ENCODE results near the gene EFCAB6.

The EFCAB6 gene

DNA sequence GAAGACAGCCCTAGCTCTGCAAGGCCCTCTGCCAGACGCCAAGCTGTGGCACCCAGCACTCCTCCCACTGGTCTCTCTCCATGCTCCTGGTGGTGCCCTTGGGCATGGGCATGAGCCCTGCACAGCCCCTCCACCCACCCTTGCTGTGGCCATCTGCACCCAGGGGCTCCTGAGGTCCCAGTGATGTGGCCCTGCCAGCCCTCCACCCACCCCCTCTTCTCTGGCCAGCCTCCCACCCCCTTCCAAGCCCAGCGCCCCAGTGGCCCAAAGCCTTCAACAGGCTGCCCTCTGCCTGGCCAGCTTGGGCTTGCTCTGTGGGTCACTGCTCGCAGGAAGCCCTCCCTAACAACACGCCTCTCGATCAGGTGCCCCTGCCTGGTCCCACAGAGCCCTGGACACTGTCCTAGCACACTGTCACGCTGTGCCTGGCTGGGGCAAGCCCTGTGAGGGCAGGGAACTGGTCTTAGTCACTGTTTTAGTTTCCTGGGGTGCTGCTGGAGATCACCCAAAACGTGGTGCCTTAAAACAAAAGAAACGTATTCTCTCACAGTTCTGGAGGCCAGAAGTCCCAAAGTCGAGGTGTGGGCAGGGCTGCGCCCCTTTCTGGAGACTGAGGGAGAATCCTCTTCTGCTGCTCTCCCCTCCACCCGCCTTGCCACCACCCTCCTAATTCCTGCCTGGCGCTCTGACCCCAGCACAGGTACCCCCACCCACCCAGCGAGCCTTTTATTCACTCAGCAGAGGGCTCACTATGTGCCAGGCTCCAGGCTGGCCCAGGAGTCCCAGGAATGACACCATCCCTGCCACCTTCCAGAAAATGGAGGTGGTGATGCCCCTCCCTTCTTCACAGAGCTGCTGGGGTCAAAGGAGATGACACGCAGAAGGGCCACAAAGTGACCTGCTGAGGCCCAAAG is 35.5 kb upstream of the EFCAB6 start:
- H3K4me3 ChIP-seq (ENCODE audit: low read depth in 1 of 2, low read length in 2 of 2) = no peak overlapping the region
- H3K36me3 ChIP-seq (ENCODE audit: control insufficient read depth in 1 of 2, insufficient read depth in 2 of 2, low read length in 2 of 2) = no peaks in the 10 kb centered on the region
- no peak overlapping the region for H3K27ac ChIP-seq (ENCODE audit: low read depth, low read length)
- peaks cover 33 to 36% of the 10 kb centered on the region in 2 donors for H3K4me1 ChIP-seq (ENCODE audit: control insufficient read depth in 1 of 2, insufficient read depth in 2 of 2, low read length in 2 of 2)
- no peak overlapping the region for H3K9ac ChIP-seq (ENCODE audit: low read depth in 1 of 2, low read length in 2 of 2)
- no peaks in the 10 kb centered on the region for H3K9me3 ChIP-seq (ENCODE audit: control insufficient read depth in 1 of 2, low read length in 2 of 2)
- H3K27me3 ChIP-seq (ENCODE audit: control insufficient read depth in 1 of 2, insufficient read depth in 2 of 2, low read length in 2 of 2) = no peaks in the 10 kb centered on the region

DNA sequence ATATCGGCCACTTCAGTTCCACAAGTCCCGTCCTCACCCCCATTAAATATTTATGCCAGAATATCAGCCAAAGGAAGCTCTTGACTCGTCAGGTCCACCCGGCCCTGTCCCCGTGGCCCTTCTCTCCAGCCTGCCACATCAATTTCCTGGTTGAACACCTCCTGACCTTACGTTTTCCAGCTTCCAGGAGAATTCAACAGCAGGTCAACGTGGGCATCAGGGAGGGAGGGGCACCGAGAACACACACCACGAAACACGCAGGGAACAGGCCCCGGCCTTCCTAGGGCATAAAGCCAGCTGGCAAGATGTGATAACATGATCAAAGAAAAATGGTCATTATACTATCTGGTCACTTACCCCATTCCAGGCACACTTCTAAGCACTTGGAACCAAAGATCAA is 34.9 kb upstream of the EFCAB6 start:
- H3K4me3 ChIP-seq (ENCODE audit: low read depth in 1 of 2, low read length in 2 of 2) = no peak overlapping the region
- no peak overlapping the region for H3K27ac ChIP-seq (ENCODE audit: low read depth, low read length)
- H3K27me3 ChIP-seq (ENCODE audit: control insufficient read depth in 1 of 2, insufficient read depth in 2 of 2, low read length in 2 of 2) = no peaks in the 10 kb centered on the region
- H3K36me3 ChIP-seq (ENCODE audit: control insufficient read depth in 1 of 2, insufficient read depth in 2 of 2, low read length in 2 of 2) = no peaks in the 10 kb centered on the region
- peaks cover 29 to 32% of the 10 kb centered on the region in 2 donors for H3K4me1 ChIP-seq (ENCODE audit: control insufficient read depth in 1 of 2, insufficient read depth in 2 of 2, low read length in 2 of 2)
- no peaks in the 10 kb centered on the region for H3K9me3 ChIP-seq (ENCODE audit: control insufficient read depth in 1 of 2, low read length in 2 of 2)
- H3K9ac ChIP-seq (ENCODE audit: low read depth in 1 of 2, low read length in 2 of 2) = no peak overlapping the region

DNA sequence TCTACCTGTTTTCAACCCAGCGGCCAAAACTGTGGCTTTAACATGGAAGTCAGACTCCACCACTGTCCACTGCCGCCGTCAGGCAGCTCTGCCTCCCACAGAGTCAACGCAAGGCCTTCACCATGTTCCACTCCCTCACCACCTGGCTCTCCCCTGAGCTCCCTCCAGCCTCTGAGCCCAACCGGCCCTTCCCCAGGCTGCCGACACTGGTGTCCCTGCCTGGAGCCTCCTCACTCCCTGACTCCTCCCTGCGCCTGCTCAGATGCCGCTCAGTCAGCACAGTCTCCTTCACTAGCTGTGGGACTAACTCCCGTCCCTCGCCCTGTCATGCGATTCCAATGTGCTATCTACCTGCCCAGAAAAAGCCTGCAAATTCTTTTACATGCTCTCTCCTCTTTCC is 33.9 kb upstream of the EFCAB6 start:
- Histone ChIP-seq H3K27ac (ENCODE audit: low read depth, low read length) (no peak overlapping the region), H3K9me3 (ENCODE audit: control insufficient read depth in 1 of 2, low read length in 2 of 2) (no peaks in the 10 kb centered on the region), H3K36me3 (ENCODE audit: control insufficient read depth in 1 of 2, insufficient read depth in 2 of 2, low read length in 2 of 2) (no peaks in the 10 kb centered on the region), H3K4me1 (ENCODE audit: control insufficient read depth in 1 of 2, insufficient read depth in 2 of 2, low read length in 2 of 2) (peaks cover 25 to 28% of the 10 kb centered on the region in 2 donors), H3K27me3 (ENCODE audit: control insufficient read depth in 1 of 2, insufficient read depth in 2 of 2, low read length in 2 of 2) (no peaks in the 10 kb centered on the region), H3K4me3 (ENCODE audit: low read depth in 1 of 2, low read length in 2 of 2) (no peak overlapping the region), H3K9ac (ENCODE audit: low read depth in 1 of 2, low read length in 2 of 2) (no peak overlapping the region)

DNA sequence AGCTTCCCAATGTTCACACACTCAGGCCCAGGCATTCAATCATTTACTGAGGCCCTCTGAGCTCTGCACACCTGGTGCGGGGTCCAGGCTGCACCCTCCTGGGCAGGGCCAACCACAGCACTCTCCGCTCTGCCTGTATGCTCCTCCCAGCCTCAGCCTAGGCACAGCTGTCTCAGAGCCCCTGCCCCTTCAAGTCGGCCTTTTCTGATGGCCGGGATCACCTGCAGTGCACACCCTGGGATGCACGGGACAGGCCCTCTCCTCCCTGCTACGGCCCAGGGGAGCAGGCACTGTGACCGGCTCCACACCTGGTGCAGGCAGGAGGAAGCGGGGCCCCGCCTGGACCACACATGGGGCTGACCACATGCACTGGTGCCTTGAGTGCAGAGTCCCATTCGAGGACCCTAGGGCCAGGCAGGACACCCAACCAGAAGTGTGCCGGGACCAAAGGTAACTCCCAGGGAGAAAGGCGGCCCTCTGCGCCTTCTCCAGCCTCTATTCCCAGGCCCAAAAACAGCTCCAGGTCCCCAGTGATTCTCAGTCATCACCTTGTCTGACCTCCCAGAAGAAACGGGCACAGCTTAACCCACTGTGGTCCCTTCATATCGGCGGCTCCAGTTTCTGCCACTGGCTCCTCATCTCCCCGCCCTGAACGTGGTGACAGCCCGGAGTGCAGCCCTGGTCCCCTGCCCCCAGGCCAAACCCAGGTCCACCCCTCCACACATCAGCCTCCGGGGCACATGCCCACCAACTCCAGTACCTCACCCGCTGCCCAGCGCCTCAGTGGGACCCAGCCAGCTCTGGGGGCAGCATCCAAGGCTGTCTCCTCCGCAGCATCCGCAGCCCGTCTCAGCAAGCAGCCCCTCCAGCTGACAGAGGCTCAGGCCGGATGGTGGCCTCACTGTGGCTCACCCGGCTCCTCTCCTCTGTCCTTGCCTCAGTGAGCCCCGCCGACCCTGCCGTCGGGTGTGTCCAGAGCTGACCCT is 32.7 kb upstream of the EFCAB6 start:
- peaks cover 17% of the 10 kb centered on the region in 2 donors for H3K4me1 ChIP-seq (ENCODE audit: control insufficient read depth in 1 of 2, insufficient read depth in 2 of 2, low read length in 2 of 2)
- H3K27ac ChIP-seq (ENCODE audit: low read depth, low read length) = no peak overlapping the region
- no peak overlapping the region for H3K4me3 ChIP-seq (ENCODE audit: low read depth in 1 of 2, low read length in 2 of 2)
- no peaks in the 10 kb centered on the region for H3K9me3 ChIP-seq (ENCODE audit: control insufficient read depth in 1 of 2, low read length in 2 of 2)
- H3K36me3 ChIP-seq (ENCODE audit: control insufficient read depth in 1 of 2, insufficient read depth in 2 of 2, low read length in 2 of 2) = no peaks in the 10 kb centered on the region
- no peaks in the 10 kb centered on the region for H3K27me3 ChIP-seq (ENCODE audit: control insufficient read depth in 1 of 2, insufficient read depth in 2 of 2, low read length in 2 of 2)
- H3K9ac ChIP-seq (ENCODE audit: low read depth in 1 of 2, low read length in 2 of 2) = no peak overlapping the region

DNA sequence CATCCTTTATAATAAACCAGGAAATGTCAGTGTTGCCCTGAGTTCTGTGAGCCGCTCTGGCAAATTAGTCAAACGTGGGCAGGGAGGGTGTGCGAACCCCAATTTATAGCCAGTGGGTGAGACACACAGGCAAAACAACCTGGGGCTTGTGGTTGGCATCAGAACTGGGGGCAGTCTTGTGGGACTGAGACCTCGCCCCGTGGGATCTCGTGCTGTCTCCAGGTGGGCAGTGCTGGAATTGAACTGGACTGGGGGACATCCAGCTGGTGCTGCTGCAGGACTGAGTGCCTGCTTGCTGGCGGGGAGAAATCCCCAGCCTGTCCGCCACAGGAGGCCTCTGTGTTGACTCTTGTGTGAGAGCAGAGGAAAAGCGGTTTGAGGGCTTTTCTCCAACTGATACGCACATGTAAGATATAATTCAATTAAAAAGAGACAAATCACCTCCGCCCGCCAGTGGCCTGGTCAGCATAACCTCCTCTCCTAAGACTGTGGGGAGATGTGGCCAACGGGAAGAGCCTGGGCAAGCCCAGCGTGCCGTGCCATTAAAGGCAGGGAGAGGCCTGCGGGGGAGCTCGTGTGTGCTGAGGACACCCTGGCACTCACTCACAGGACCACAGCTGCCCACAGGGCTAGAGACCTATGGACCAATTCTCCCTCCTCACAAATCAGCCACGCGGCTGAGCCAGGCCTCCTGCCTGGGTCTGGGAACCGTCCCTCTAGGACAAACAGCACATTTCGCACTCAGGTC is 31.9 kb upstream of the EFCAB6 start:
- H3K4me3 ChIP-seq (ENCODE audit: low read depth in 1 of 2, low read length in 2 of 2) = no peak overlapping the region
- no peak overlapping the region for H3K27ac ChIP-seq (ENCODE audit: low read depth, low read length)
- no peak overlapping the region for H3K9ac ChIP-seq (ENCODE audit: low read depth in 1 of 2, low read length in 2 of 2)

DNA sequence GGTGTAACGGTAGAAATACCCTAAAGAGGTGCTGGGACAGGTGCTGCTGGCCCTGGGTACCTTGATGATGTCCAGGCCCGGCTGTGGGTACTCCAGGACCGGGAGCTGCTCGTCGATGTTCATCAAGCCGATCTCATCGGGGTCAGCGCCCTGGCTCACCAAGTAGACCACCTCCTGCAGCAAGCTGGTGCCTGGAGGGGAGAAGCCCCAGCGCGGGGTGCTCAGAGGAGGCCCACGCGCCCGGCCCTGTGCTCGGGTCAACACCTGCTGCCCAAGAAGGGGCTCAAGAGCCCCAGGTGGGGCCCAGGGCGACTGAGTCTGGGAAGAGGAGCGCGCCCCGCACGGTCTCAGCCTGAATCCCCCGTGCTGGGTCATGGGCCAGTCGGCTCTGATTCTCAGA is 29.6 kb upstream of the EFCAB6 start:
- no peaks in the 10 kb centered on the region for H3K27me3 ChIP-seq (ENCODE audit: control insufficient read depth in 1 of 2, insufficient read depth in 2 of 2, low read length in 2 of 2)
- no peaks in the 10 kb centered on the region for H3K4me1 ChIP-seq (ENCODE audit: control insufficient read depth in 1 of 2, insufficient read depth in 2 of 2, low read length in 2 of 2)
- no peaks in the 10 kb centered on the region for H3K9me3 ChIP-seq (ENCODE audit: control insufficient read depth in 1 of 2, low read length in 2 of 2)
- no peak overlapping the region for H3K9ac ChIP-seq (ENCODE audit: low read depth in 1 of 2, low read length in 2 of 2)
- H3K4me3 ChIP-seq (ENCODE audit: low read depth in 1 of 2, low read length in 2 of 2) = no peak overlapping the region
- peaks cover 2 to 22% of the 10 kb centered on the region in 2 donors for H3K36me3 ChIP-seq (ENCODE audit: control insufficient read depth in 1 of 2, insufficient read depth in 2 of 2, low read length in 2 of 2)
- no peak overlapping the region for H3K27ac ChIP-seq (ENCODE audit: low read depth, low read length)

More for the DNA sequence above, 31.9 kb upstream of the EFCAB6 start:
- H3K9me3 ChIP-seq (ENCODE audit: control insufficient read depth in 1 of 2, low read length in 2 of 2) = no peaks in the 10 kb centered on the region
- no peaks in the 10 kb centered on the region for H3K27me3 ChIP-seq (ENCODE audit: control insufficient read depth in 1 of 2, insufficient read depth in 2 of 2, low read length in 2 of 2)
- H3K4me1 ChIP-seq (ENCODE audit: control insufficient read depth in 1 of 2, insufficient read depth in 2 of 2, low read length in 2 of 2) = peaks cover 8 to 10% of the 10 kb centered on the region in 2 donors
- H3K36me3 ChIP-seq (ENCODE audit: control insufficient read depth in 1 of 2, insufficient read depth in 2 of 2, low read length in 2 of 2) = peaks cover under 1 to 4% of the 10 kb centered on the region in 2 donors

DNA sequence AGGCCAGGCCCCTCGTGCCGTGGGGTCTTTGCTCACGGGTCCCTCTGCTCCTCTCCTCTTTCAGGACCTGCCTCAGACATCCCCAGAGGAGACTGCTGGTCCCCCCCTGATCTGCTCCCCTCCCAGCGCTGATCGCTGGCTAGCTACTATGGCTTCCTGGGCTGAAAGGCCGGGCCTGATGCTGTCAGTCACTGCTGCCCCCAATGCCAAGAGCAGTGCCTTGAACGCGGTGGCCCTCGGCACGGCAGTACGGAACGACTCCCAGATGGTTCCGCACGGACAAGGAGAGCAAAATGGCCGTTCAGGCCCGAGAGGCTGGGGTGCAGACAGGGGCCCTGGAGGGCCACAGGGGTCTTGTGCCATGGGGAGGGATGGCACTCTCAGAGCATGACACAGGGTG is 28.7 kb upstream of the EFCAB6 start:
- Histone ChIP-seq H3K4me1 (ENCODE audit: control insufficient read depth in 1 of 2, insufficient read depth in 2 of 2, low read length in 2 of 2) (no peaks in the 10 kb centered on the region), H3K9me3 (ENCODE audit: control insufficient read depth in 1 of 2, low read length in 2 of 2) (no peaks in the 10 kb centered on the region), H3K27me3 (ENCODE audit: control insufficient read depth in 1 of 2, insufficient read depth in 2 of 2, low read length in 2 of 2) (no peaks in the 10 kb centered on the region), H3K9ac (ENCODE audit: low read depth in 1 of 2, low read length in 2 of 2) (no peak overlapping the region), H3K27ac (ENCODE audit: low read depth, low read length) (no peak overlapping the region), H3K36me3 (ENCODE audit: control insufficient read depth in 1 of 2, insufficient read depth in 2 of 2, low read length in 2 of 2) (peaks cover 2 to 26% of the 10 kb centered on the region in 2 donors), H3K4me3 (ENCODE audit: low read depth in 1 of 2, low read length in 2 of 2) (no peak overlapping the region)

DNA sequence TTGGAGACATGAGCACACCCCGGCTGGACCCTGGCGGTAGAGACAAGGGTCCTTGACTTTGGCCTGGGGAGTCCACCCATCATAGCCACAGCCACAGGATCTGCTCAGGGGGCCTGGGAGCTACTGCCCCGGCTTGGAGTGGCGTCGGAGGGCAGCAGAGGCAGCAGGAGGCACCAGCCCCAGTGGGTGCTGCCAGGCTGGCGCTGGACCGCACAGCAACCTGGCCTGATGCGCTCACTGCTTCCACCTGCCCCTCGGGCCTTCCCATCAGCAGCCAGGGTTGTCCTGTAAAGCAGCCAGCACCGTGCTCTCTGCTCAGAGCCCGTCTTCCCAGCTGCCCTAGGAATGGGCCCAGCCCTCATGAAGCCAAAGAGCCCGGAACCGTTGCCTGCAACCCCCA is 28.3 kb upstream of the EFCAB6 start:
- Histone ChIP-seq H3K4me1 (ENCODE audit: control insufficient read depth in 1 of 2, insufficient read depth in 2 of 2, low read length in 2 of 2) (no peaks in the 10 kb centered on the region), H3K4me3 (ENCODE audit: low read depth in 1 of 2, low read length in 2 of 2) (no peak overlapping the region), H3K9me3 (ENCODE audit: control insufficient read depth in 1 of 2, low read length in 2 of 2) (no peaks in the 10 kb centered on the region), H3K9ac (ENCODE audit: low read depth in 1 of 2, low read length in 2 of 2) (no peak overlapping the region), H3K27me3 (ENCODE audit: control insufficient read depth in 1 of 2, insufficient read depth in 2 of 2, low read length in 2 of 2) (no peaks in the 10 kb centered on the region), H3K36me3 (ENCODE audit: control insufficient read depth in 1 of 2, insufficient read depth in 2 of 2, low read length in 2 of 2) (peaks cover 2 to 28% of the 10 kb centered on the region in 2 donors), H3K27ac (ENCODE audit: low read depth, low read length) (no peak overlapping the region)

DNA sequence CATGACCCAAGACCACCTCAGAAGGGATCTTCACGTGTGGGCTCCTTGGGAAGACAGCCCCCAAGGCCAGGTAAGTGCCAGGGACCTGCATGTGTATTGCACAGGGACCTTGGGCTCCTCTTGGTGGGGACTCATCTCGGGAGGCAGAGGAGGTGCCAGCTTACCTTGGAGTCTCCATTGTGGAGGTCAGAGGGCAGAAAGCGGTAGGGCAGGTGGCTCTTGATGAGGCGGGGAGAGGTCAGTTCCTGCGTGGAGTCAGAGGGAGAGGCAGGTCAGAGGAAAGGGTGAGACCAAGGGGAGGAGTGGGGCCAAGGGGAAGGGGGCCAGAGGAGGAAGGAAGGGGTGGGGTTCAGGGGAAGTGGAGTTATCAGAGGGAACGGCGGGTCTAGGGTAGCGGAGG is 27.7 kb upstream of the EFCAB6 start:
- no peak overlapping the region for H3K27ac ChIP-seq (ENCODE audit: low read depth, low read length)
- H3K9me3 ChIP-seq (ENCODE audit: control insufficient read depth in 1 of 2, low read length in 2 of 2) = no peaks in the 10 kb centered on the region
- H3K4me1 ChIP-seq (ENCODE audit: control insufficient read depth in 1 of 2, insufficient read depth in 2 of 2, low read length in 2 of 2) = no peaks in the 10 kb centered on the region
- H3K4me3 ChIP-seq (ENCODE audit: low read depth in 1 of 2, low read length in 2 of 2) = no peak overlapping the region
- H3K27me3 ChIP-seq (ENCODE audit: control insufficient read depth in 1 of 2, insufficient read depth in 2 of 2, low read length in 2 of 2) = no peaks in the 10 kb centered on the region
- no peak overlapping the region for H3K9ac ChIP-seq (ENCODE audit: low read depth in 1 of 2, low read length in 2 of 2)
- peaks cover 2 to 31% of the 10 kb centered on the region in 2 donors for H3K36me3 ChIP-seq (ENCODE audit: control insufficient read depth in 1 of 2, insufficient read depth in 2 of 2, low read length in 2 of 2)
